Trophoblast cell (in vitro differentiated cells and primary cell): Measurements from ENCODE around the gene ENTR1.

ENCODE experiments used
- DNase-seq, 2 donors: peaks; one replicate each; pipeline ENCODE4 v3.0.0-alpha.2; 2016
- H2AFZ ChIP-seq: 2 replicates; pipeline ENCODE4 v1.6.1; 2013; ENCODE audit warnings: low read length, moderate library complexity, mild to moderate bottlenecking; ENCODE audit not compliant: insufficient read depth, poor library complexity
- H2AK5ac ChIP-seq: 2 replicates; pipeline ENCODE4 v1.6.1; 2013; ENCODE audit warnings: mild to moderate bottlenecking, low read length
- H2BK120ac ChIP-seq: 2 replicates; pipeline ENCODE4 v1.6.1; 2013; ENCODE audit warnings: low read length, mild to moderate bottlenecking, moderate library complexity; ENCODE audit not compliant: insufficient read depth, poor library complexity
- H2BK12ac ChIP-seq: 2 replicates; pipeline ENCODE4 v1.6.1; 2013; ENCODE audit warnings: mild to moderate bottlenecking, low read length, moderate library complexity
- H2BK5ac ChIP-seq: 2 replicates; pipeline ENCODE4 v1.6.1; 2013; ENCODE audit warnings: low read length, low read depth, moderate library complexity, mild to moderate bottlenecking; ENCODE audit not compliant: poor library complexity
- H3K14ac ChIP-seq: 2 replicates; pipeline ENCODE4 v1.6.1; 2013; ENCODE audit warnings: mild to moderate bottlenecking, low read length
- H3K18ac ChIP-seq: 2 replicates; pipeline ENCODE4 v1.6.1; 2013; ENCODE audit warnings: mild to moderate bottlenecking, low read length
- H3K23ac ChIP-seq: 2 replicates; pipeline ENCODE4 v1.6.1; 2013; ENCODE audit warnings: low read length
- H3K27ac ChIP-seq: 2 replicates; pipeline ENCODE4 v1.5.1; 2013; ENCODE audit warnings: low read depth, mild to moderate bottlenecking, inconsistent platforms, low read length, moderate library complexity
- H3K27me3 ChIP-seq: 2 replicates; pipeline ENCODE4 v1.6.1; 2013; ENCODE audit warnings: inconsistent platforms, mild to moderate bottlenecking, low read length, moderate library complexity; ENCODE audit not compliant: insufficient read depth
- H3K36me3 ChIP-seq, 2 experiments: 1 replicate in 1 of 2; 2 replicates in 1 of 2; pipeline ENCODE4 v1.6.1; 2013; ENCODE audit warnings: low read length in 2 of 2, mild to moderate bottlenecking in 2 of 2, moderate library complexity in 1 of 2; ENCODE audit not compliant: insufficient read depth in 2 of 2, control insufficient read depth in 1 of 2
- H3K4ac ChIP-seq: 2 replicates; pipeline ENCODE4 v1.6.1; 2013; ENCODE audit warnings: low read depth, mild to moderate bottlenecking, low read length, moderate library complexity
- H3K4me1 ChIP-seq, 2 experiments: 1 replicate in 1 of 2; 2 replicates in 1 of 2; pipeline ENCODE4 v1.6.1; 2013; ENCODE audit warnings: low read length in 2 of 2, mild to moderate bottlenecking in 2 of 2, moderate library complexity in 1 of 2; ENCODE audit not compliant: insufficient read depth in 2 of 2, control insufficient read depth in 1 of 2
- H3K4me2 ChIP-seq: 2 replicates; pipeline ENCODE4 v1.6.1; 2013; ENCODE audit warnings: inconsistent platforms, mild to moderate bottlenecking, low read length, moderate library complexity
- H3K4me3 ChIP-seq: 2 replicates; pipeline ENCODE4 v1.5.1; 2013; ENCODE audit warnings: mild to moderate bottlenecking, low read depth, low read length, inconsistent platforms
- H3K79me1 ChIP-seq: one replicate; pipeline ENCODE4 v1.6.1; 2013; ENCODE audit warnings: low read length
- H3K79me2 ChIP-seq: 2 replicates; pipeline ENCODE4 v1.6.1; 2013; ENCODE audit warnings: low read length, mild to moderate bottlenecking; ENCODE audit not compliant: control insufficient read depth, insufficient read depth, poor library complexity
- H3K9ac ChIP-seq: 2 replicates; pipeline ENCODE4 v1.6.1; 2013; ENCODE audit warnings: mild to moderate bottlenecking, low read length
- H3K9me3 ChIP-seq: 2 replicates; pipeline ENCODE4 v1.6.1; 2013; ENCODE audit warnings: low read depth, mild to moderate bottlenecking, control low read depth, inconsistent platforms, low read length; ENCODE audit not compliant: insufficient read depth
- H4K12ac ChIP-seq: 2 replicates; pipeline ENCODE4 v1.6.1; 2013; ENCODE audit warnings: low read depth, mild to moderate bottlenecking, low read length, moderate library complexity
- H4K8ac ChIP-seq: 2 replicates; pipeline ENCODE4 v1.6.1; 2013; ENCODE audit warnings: low read depth, mild to moderate bottlenecking, low read length, moderate library complexity
- H4K91ac ChIP-seq: one replicate; pipeline ENCODE4 v1.6.1; 2013; ENCODE audit warnings: low read depth, mild to moderate bottlenecking, low read length, moderate library complexity
- WGBS: extraction: QIAGEN DNeasy Blood & Tissue Kit; methylation state at CpG from one replicate; pipeline ENCODE4 v1.1.7; 2013; ENCODE audit warnings: missing lambda C conversion rate; ENCODE audit not compliant: insufficient read length, insufficient coverage; ENCODE audit errors: extremely low coverage; 5-methylcytosine and 5-hydroxymethylcytosine counted together

ENTR1 gene

GRCh38 chr9:136401173-136401922, 9.1 kb downstream of the ENTR1 start:
- Histone ChIP-seq H2BK5ac (no peak overlapping the region), H3K18ac (no peak overlapping the region), H3K4me2 (no peak overlapping the region), H2BK12ac (peak overlapping the region; percentile 37), H3K23ac (no peak overlapping the region), H3K36me3 (peaks cover 45 to 48% of the 10 kb centered on the region in 2 experiments), H3K79me1 (peaks cover 5% of the 10 kb centered on the region), H3K9ac (no peak overlapping the region), H4K91ac (no peak overlapping the region), H2AFZ (no peak overlapping the region), H3K27me3 (no peaks in the 10 kb centered on the region), H3K4me3 (no peak overlapping the region), H3K14ac (peak overlapping the region; percentile 16), H2BK120ac (no peak overlapping the region), H2AK5ac (no peak overlapping the region), H3K9me3 (no peaks in the 10 kb centered on the region), H3K4ac (no peak overlapping the region), H3K79me2 (peaks cover 9% of the 10 kb centered on the region), H4K8ac (peak overlapping the region; percentile 20), H4K12ac (no peak overlapping the region), H3K27ac (peak overlapping the region; percentile 74), H3K4me1 (peaks cover 16 to 30% of the 10 kb centered on the region in 2 experiments)
- WGBS: no CpG with 5 or more reads among the region's 18 CpGs
- DNase-seq: peak; percentile 75 to 82

GRCh38 chr9:136400038-136400834, 10.2 kb downstream of the ENTR1 start, which contains the start of gene SNAPC4:
Gene SNAPC4, minus strand, starts transcription at chr9:136400170. Its CDS starts 1,742 bp downstream, at chr9:136398428.
- no peaks in the 10 kb centered on the region for H3K27me3 ChIP-seq
- no CpG with 5 or more reads among the region's 71 CpGs for WGBS
- H4K12ac ChIP-seq: peak within 1 kb of the TSS; percentile 89
- peak within 1 kb of the TSS; percentile 95 for H4K8ac ChIP-seq
- peaks cover 49 to 53% of the 10 kb centered on the region in 2 experiments for H3K36me3 ChIP-seq
- H3K27ac ChIP-seq: peak within 1 kb of the TSS; percentile 74
- DNase-seq: peak; percentile 90 to 96
- peak within 1 kb of the TSS; percentile 89 for H3K9ac ChIP-seq
- H2AK5ac ChIP-seq: peak within 1 kb of the TSS; percentile 60
- peak within 1 kb of the TSS; percentile 99 for H3K4me2 ChIP-seq
- H3K4ac ChIP-seq: peak within 1 kb of the TSS; percentile 80
- H3K4me3 ChIP-seq: peak within 1 kb of the TSS; percentile 86
- H3K18ac ChIP-seq: peak within 1 kb of the TSS; percentile 51
- H3K9me3 ChIP-seq: no peaks in the 10 kb centered on the region
- peak within 1 kb of the TSS; percentile 20 for H3K23ac ChIP-seq
- H3K4me1 ChIP-seq: peaks cover 16 to 30% of the 10 kb centered on the region in 2 experiments
- peak within 1 kb of the TSS; percentile 68 for H2AFZ ChIP-seq
- H3K14ac ChIP-seq: peak within 1 kb of the TSS; percentile 70
- peak within 1 kb of the TSS; percentile 49 for H4K91ac ChIP-seq
- H3K79me2 ChIP-seq: peaks cover 9% of the 10 kb centered on the region
- H2BK12ac ChIP-seq: peak within 1 kb of the TSS; percentile 53
- H3K79me1 ChIP-seq: peaks cover 5% of the 10 kb centered on the region
- H2BK120ac ChIP-seq: peak within 1 kb of the TSS; percentile 37
- no peak within 1 kb of the TSS for H2BK5ac ChIP-seq

GRCh38 chr9:136399176-136400037, 11.0 kb downstream of the ENTR1 start:
- Histone ChIP-seq H2BK5ac (no peak overlapping the region), H3K18ac (peak overlapping the region; percentile 51), H3K4me3 (peak overlapping the region; percentile 86), H3K23ac (peak overlapping the region; percentile 20), H3K4me1 (peaks cover 16 to 30% of the 10 kb centered on the region in 2 experiments), H3K4me2 (peak overlapping the region; percentile 99), H4K8ac (peak overlapping the region; percentile 80), H3K27me3 (no peaks in the 10 kb centered on the region), H2AFZ (peak overlapping the region; percentile 62), H3K79me1 (peaks cover 5% of the 10 kb centered on the region), H4K91ac (peak overlapping the region; percentile 49), H3K9ac (peak overlapping the region; percentile 89), H2AK5ac (peak overlapping the region; percentile 58), H3K27ac (no peak overlapping the region), H2BK12ac (no peak overlapping the region), H3K4ac (peak overlapping the region; percentile 80), H2BK120ac (peak overlapping the region; percentile 37), H3K14ac (peak overlapping the region; percentile 70), H3K9me3 (no peaks in the 10 kb centered on the region), H3K36me3 (peaks cover 49 to 55% of the 10 kb centered on the region in 2 experiments), H4K12ac (peak overlapping the region; percentile 64), H3K79me2 (peaks cover 9% of the 10 kb centered on the region)
- no CpG with 5 or more reads among the region's 67 CpGs for WGBS
- peak; percentile 21 to 32 for DNase-seq

- H3K27me3 ChIP-seq: no peaks in the 10 kb centered on the region
- H2BK120ac ChIP-seq: no peak overlapping the region
- no CpG with 5 or more reads among the region's 12 CpGs for WGBS
- H2AK5ac ChIP-seq: no peak overlapping the region
- no peak overlapping the region for H3K4ac ChIP-seq
- H3K79me1 ChIP-seq: peaks cover 5% of the 10 kb centered on the region
- no peak overlapping the region for H3K23ac ChIP-seq
- no peak overlapping the region for H3K9ac ChIP-seq
- DNase-seq: no peak
- no peak overlapping the region for H3K4me3 ChIP-seq
- no peak overlapping the region for H2AFZ ChIP-seq
- H3K36me3 ChIP-seq: peaks cover 49 to 56% of the 10 kb centered on the region in 2 experiments
- no peak overlapping the region for H3K4me2 ChIP-seq
- H3K4me1 ChIP-seq: peaks cover 16 to 30% of the 10 kb centered on the region in 2 experiments
- no peak overlapping the region for H3K14ac ChIP-seq
- peaks cover 9% of the 10 kb centered on the region for H3K79me2 ChIP-seq
- no peak overlapping the region for H4K12ac ChIP-seq
- no peak overlapping the region for H3K18ac ChIP-seq
- no peak overlapping the region for H2BK12ac ChIP-seq
- H3K9me3 ChIP-seq: no peaks in the 10 kb centered on the region
- H4K8ac ChIP-seq: no peak overlapping the region
- no peak overlapping the region for H4K91ac ChIP-seq
- H3K27ac ChIP-seq: no peak overlapping the region
- no peak overlapping the region for H2BK5ac ChIP-seq
Measured at GRCh38 chr9:136398286-136398685, 12.1 kb downstream of the ENTR1 start.
